ENCODE data around the gene SIGLECL1. TPM values are rescaled to one million over a fixed set of nuclear protein-coding genes. Genes with fewer than 3 reads are reported as not detected.
A peak's percentile ranks its signal among the peaks of the same experiment; 100 is the strongest.

SIGLECL1 gene
- total and polyA plus RNA-seq, 9 of the 15 experiments (the other 6 are each of a cell fraction or from before 2014, with no cell fraction given): not detected

DNA sequence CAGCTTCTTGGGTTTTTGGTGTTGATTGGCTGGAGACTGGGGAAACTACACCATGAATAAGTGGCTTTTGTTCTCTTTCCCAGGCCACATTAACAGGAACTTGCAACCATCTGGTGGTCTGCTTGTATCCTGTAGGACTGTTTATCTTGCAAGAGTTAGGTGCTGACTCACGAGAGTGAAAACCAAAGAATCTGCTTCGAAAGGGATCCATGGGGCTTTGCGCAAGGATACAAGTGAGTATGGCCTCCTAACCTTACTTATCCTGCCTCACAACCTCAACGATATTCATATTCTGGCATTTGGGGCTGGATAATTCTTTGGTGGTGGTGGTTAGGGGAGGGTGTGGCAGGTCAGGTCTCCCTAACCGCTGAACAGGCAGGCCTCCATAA lies 4.7 kb upstream of the SIGLECL1 start (continued):
- no peak for TF ChIP-seq ZFP1 (CRISPR knock-in tag; IDR thresholded peaks at IDR 0.05)
- TF ChIP-seq KDM1A (IDR thresholded peaks at IDR 0.05): 0 out of 4 replicates have a peak, but pooled peaks have one; percentile 32 to 35
- peak; percentile 48; the same call in 1 of the 2 replicates for TF ChIP-seq TCF3 (CRISPR knock-in tag; IDR thresholded peaks at IDR 0.05)
- peak in 1 of 3 experiments; percentile 9 for TF ChIP-seq YY1 (IDR thresholded peaks at IDR 0.05; ENCODE audit: borderline replicate concordance in 1 of 3, control insufficient read depth in 1 of 3, extremely low read depth in 1 of 3, insufficient read depth in 3 of 3, insufficient read length in 1 of 3, insufficient replicate concordance in 2 of 3, low read depth in 1 of 3, low read length in 2 of 3)
- 0 out of 2 replicates have a peak, but pooled peaks have one; percentile 22 for TF ChIP-seq ATF7 (IDR thresholded peaks at IDR 0.05)
- TF ChIP-seq TEAD4 (IDR thresholded peaks at IDR 0.05; ENCODE audit: low read length): peak; percentile 63
- TF ChIP-seq TEAD4 (CRISPR knock-in tag; IDR thresholded peaks at IDR 0.05; ENCODE audit: borderline replicate concordance): no peak
- TF ChIP-seq ZNF589 (CRISPR knock-in tag; IDR thresholded peaks at IDR 0.05; ENCODE audit: low read depth): 0 out of 2 replicates have a peak, but pooled peaks have one; percentile 18
- TF ChIP-seq, protein P1, sequence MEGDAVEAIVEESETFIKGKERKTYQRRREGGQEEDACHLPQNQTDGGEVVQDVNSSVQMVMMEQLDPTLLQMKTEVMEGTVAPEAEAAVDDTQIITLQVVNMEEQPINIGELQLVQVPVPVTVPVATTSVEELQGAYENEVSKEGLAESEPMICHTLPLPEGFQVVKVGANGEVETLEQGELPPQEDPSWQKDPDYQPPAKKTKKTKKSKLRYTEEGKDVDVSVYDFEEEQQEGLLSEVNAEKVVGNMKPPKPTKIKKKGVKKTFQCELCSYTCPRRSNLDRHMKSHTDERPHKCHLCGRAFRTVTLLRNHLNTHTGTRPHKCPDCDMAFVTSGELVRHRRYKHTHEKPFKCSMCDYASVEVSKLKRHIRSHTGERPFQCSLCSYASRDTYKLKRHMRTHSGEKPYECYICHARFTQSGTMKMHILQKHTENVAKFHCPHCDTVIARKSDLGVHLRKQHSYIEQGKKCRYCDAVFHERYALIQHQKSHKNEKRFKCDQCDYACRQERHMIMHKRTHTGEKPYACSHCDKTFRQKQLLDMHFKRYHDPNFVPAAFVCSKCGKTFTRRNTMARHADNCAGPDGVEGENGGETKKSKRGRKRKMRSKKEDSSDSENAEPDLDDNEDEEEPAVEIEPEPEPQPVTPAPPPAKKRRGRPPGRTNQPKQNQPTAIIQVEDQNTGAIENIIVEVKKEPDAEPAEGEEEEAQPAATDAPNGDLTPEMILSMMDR (IDR thresholded peaks at IDR 0.05 in 2 of 3, conservative IDR thresholded peaks at IDR 0.05 in 1 of 3; ENCODE audit: insufficient read depth in 2 of 3, low read depth in 1 of 3, low read length in 3 of 3): peak in 1 of 3 experiments; percentile 9; a peak in 1 of 6 replicates
- TF ChIP-seq, protein P2, sequence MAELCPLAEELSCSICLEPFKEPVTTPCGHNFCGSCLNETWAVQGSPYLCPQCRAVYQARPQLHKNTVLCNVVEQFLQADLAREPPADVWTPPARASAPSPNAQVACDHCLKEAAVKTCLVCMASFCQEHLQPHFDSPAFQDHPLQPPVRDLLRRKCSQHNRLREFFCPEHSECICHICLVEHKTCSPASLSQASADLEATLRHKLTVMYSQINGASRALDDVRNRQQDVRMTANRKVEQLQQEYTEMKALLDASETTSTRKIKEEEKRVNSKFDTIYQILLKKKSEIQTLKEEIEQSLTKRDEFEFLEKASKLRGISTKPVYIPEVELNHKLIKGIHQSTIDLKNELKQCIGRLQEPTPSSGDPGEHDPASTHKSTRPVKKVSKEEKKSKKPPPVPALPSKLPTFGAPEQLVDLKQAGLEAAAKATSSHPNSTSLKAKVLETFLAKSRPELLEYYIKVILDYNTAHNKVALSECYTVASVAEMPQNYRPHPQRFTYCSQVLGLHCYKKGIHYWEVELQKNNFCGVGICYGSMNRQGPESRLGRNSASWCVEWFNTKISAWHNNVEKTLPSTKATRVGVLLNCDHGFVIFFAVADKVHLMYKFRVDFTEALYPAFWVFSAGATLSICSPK (IDR thresholded peaks at IDR 0.05; ENCODE audit: borderline replicate concordance): no peak
- TF ChIP-seq FOXK2 (conservative IDR thresholded peaks at IDR 0.05 in 1 of 2, IDR thresholded peaks at IDR 0.05 in 1 of 2; ENCODE audit: low read depth in 2 of 2): 0 out of 4 replicates have a peak, but pooled peaks of 1 of the 2 experiments have one; percentile 15
- no peak for TF ChIP-seq BDP1 (IDR thresholded peaks at IDR 0.05; ENCODE audit: insufficient read depth, insufficient read length)
- TF ChIP-seq ZNF583 (CRISPR knock-in tag; IDR thresholded peaks at IDR 0.05): no peak
- peak; percentile 79 for TF ChIP-seq MAFF (IDR thresholded peaks at IDR 0.05; ENCODE audit: low read length)
- TF ChIP-seq RB1 (IDR thresholded peaks at IDR 0.05; ENCODE audit: low read depth): 0 out of 2 replicates have a peak, but pooled peaks have one; percentile 12
- TF ChIP-seq, protein P3, sequence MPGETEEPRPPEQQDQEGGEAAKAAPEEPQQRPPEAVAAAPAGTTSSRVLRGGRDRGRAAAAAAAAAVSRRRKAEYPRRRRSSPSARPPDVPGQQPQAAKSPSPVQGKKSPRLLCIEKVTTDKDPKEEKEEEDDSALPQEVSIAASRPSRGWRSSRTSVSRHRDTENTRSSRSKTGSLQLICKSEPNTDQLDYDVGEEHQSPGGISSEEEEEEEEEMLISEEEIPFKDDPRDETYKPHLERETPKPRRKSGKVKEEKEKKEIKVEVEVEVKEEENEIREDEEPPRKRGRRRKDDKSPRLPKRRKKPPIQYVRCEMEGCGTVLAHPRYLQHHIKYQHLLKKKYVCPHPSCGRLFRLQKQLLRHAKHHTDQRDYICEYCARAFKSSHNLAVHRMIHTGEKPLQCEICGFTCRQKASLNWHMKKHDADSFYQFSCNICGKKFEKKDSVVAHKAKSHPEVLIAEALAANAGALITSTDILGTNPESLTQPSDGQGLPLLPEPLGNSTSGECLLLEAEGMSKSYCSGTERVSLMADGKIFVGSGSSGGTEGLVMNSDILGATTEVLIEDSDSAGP (CRISPR knock-in tag; IDR thresholded peaks at IDR 0.05): no peak
- no peak for TF ChIP-seq DIDO1 (tag; IDR thresholded peaks at IDR 0.05; ENCODE audit: low read depth)
- TF ChIP-seq, protein P4, sequence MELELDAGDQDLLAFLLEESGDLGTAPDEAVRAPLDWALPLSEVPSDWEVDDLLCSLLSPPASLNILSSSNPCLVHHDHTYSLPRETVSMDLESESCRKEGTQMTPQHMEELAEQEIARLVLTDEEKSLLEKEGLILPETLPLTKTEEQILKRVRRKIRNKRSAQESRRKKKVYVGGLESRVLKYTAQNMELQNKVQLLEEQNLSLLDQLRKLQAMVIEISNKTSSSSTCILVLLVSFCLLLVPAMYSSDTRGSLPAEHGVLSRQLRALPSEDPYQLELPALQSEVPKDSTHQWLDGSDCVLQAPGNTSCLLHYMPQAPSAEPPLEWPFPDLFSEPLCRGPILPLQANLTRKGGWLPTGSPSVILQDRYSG (tag; conservative IDR thresholded peaks at IDR 0.05; ENCODE audit: low read depth): no peak
- TF ChIP-seq SMARCA4 (IDR thresholded peaks at IDR 0.05): peak; percentile 79
- TF ChIP-seq EP300 (IDR thresholded peaks at IDR 0.05; ENCODE audit: low read length): peak; percentile 29; the same call in 1 of the 2 replicates
- TF ChIP-seq MAFK (IDR thresholded peaks at IDR 0.05; ENCODE audit: low read length): peak; percentile 78
- TF ChIP-seq CTBP1 (IDR thresholded peaks at IDR 0.05; ENCODE audit: borderline replicate concordance): 0 out of 2 replicates have a peak, but pooled peaks have one; percentile 28
- no peak for TF ChIP-seq RUNX1 (IDR thresholded peaks at IDR 0.05; ENCODE audit: low read depth)
